ENCODE results near the gene STRADA. TPM values are rescaled to one million over a fixed set of nuclear protein-coding genes. Genes with fewer than 3 reads are reported as not detected.

Gene STRADA
- total and polyA plus RNA-seq, 2 of the 8 experiments (the other 6 are each of a cell fraction or from before 2014, with no cell fraction given): 35.6 to 43.3 TPM

DNA sequence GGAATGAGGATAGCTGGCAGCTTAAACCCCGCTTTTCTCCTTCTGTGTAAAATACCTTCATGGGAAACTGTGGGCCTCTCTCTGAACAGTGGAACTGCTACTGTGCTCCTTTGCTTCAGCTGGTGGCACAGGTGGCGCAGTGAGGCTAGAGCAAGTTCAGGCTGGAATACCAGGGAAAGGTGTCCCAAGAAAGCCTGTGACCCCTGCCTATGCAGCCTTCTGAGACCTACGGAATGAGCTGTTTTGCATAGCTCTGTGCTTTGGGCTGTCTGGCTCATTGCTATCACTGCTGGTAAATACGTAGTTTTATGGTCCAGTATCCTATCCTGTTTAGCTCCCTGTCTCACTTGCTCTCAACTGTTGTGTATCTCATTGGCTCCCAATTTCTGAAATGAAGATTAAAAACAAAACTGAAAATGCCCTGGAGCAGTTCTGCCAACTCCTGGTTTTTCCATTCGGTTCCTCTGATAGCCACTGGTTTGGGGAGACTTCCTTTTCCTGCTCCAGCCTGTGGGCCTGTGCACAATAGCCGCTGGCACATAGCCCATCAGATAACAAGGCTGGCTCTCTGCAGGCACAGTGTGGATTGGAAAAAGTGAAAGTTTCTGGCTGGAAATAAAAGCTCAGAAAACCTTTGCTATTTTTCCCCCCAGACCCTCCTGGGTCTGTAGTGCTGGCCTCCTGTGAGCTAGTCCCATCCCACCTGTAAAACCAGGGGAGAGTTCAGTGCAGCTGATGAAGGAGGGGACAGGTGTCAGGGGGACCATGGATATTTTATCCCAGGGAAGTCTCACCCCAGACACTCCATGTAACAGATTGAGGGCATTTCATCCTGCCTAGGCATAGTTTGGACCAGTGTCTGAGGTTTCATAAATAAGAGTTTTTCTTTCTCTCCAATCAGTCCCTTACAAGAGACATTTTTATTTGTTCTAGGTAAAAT, 65.7 kb downstream of the STRADA start (continued):
- TF ChIP-seq, protein P1, sequence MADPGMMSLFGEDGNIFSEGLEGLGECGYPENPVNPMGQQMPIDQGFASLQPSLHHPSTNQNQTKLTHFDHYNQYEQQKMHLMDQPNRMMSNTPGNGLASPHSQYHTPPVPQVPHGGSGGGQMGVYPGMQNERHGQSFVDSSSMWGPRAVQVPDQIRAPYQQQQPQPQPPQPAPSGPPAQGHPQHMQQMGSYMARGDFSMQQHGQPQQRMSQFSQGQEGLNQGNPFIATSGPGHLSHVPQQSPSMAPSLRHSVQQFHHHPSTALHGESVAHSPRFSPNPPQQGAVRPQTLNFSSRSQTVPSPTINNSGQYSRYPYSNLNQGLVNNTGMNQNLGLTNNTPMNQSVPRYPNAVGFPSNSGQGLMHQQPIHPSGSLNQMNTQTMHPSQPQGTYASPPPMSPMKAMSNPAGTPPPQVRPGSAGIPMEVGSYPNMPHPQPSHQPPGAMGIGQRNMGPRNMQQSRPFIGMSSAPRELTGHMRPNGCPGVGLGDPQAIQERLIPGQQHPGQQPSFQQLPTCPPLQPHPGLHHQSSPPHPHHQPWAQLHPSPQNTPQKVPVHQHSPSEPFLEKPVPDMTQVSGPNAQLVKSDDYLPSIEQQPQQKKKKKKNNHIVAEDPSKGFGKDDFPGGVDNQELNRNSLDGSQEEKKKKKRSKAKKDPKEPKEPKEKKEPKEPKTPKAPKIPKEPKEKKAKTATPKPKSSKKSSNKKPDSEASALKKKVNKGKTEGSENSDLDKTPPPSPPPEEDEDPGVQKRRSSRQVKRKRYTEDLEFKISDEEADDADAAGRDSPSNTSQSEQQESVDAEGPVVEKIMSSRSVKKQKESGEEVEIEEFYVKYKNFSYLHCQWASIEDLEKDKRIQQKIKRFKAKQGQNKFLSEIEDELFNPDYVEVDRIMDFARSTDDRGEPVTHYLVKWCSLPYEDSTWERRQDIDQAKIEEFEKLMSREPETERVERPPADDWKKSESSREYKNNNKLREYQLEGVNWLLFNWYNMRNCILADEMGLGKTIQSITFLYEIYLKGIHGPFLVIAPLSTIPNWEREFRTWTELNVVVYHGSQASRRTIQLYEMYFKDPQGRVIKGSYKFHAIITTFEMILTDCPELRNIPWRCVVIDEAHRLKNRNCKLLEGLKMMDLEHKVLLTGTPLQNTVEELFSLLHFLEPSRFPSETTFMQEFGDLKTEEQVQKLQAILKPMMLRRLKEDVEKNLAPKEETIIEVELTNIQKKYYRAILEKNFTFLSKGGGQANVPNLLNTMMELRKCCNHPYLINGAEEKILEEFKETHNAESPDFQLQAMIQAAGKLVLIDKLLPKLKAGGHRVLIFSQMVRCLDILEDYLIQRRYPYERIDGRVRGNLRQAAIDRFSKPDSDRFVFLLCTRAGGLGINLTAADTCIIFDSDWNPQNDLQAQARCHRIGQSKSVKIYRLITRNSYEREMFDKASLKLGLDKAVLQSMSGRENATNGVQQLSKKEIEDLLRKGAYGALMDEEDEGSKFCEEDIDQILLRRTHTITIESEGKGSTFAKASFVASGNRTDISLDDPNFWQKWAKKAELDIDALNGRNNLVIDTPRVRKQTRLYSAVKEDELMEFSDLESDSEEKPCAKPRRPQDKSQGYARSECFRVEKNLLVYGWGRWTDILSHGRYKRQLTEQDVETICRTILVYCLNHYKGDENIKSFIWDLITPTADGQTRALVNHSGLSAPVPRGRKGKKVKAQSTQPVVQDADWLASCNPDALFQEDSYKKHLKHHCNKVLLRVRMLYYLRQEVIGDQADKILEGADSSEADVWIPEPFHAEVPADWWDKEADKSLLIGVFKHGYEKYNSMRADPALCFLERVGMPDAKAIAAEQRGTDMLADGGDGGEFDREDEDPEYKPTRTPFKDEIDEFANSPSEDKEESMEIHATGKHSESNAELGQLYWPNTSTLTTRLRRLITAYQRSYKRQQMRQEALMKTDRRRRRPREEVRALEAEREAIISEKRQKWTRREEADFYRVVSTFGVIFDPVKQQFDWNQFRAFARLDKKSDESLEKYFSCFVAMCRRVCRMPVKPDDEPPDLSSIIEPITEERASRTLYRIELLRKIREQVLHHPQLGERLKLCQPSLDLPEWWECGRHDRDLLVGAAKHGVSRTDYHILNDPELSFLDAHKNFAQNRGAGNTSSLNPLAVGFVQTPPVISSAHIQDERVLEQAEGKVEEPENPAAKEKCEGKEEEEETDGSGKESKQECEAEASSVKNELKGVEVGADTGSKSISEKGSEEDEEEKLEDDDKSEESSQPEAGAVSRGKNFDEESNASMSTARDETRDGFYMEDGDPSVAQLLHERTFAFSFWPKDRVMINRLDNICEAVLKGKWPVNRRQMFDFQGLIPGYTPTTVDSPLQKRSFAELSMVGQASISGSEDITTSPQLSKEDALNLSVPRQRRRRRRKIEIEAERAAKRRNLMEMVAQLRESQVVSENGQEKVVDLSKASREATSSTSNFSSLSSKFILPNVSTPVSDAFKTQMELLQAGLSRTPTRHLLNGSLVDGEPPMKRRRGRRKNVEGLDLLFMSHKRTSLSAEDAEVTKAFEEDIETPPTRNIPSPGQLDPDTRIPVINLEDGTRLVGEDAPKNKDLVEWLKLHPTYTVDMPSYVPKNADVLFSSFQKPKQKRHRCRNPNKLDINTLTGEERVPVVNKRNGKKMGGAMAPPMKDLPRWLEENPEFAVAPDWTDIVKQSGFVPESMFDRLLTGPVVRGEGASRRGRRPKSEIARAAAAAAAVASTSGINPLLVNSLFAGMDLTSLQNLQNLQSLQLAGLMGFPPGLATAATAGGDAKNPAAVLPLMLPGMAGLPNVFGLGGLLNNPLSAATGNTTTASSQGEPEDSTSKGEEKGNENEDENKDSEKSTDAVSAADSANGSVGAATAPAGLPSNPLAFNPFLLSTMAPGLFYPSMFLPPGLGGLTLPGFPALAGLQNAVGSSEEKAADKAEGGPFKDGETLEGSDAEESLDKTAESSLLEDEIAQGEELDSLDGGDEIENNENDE (IDR thresholded peaks at IDR 0.05; ENCODE audit: insufficient replicate concordance, low read length): no peak
- TF ChIP-seq TEAD4 (IDR thresholded peaks at IDR 0.05; ENCODE audit: low read depth, low read length) (no peak), RNF2 (IDR thresholded peaks at IDR 0.05; ENCODE audit: borderline replicate concordance, low read depth, low read length, missing control alignments, poor library complexity, severe bottlenecking) (no peak), SP4 (IDR thresholded peaks at IDR 0.05; ENCODE audit: low read length) (no peak), TAF1 (IDR thresholded peaks at IDR 0.05; ENCODE audit: low read depth, low read length) (no peak), SIX5 (IDR thresholded peaks at IDR 0.05; ENCODE audit: low read depth, low read length) (no peak), RBBP5 (IDR thresholded peaks at IDR 0.05; ENCODE audit: borderline replicate concordance, low read depth, low read length) (no peak), CHD1 (IDR thresholded peaks at IDR 0.05; ENCODE audit: low read depth, low read length) (no peak)

All from H1 (cell line).